HUES6 (cell line): ENCODE results near the gene RAB3GAP1.
"Not testable (repeated sequence)": the region's sequence is repeated elsewhere in the genome, so short reads cannot be mapped to it uniquely, and the experiment has no call there.

Experiments used
- H3K27ac ChIP-seq: 2 replicates; pipeline ENCODE4 v1.7.0; 2013; ENCODE audit warnings: low read depth, mild to moderate bottlenecking, low read length, inconsistent platforms
- H3K27me3 ChIP-seq: 2 replicates; pipeline ENCODE4 v1.6.1; 2013; ENCODE audit warnings: low read length; ENCODE audit not compliant: control insufficient read depth, insufficient read depth
- H3K36me3 ChIP-seq: 2 replicates; pipeline ENCODE4 v1.6.1; 2013; ENCODE audit warnings: low read length; ENCODE audit not compliant: control insufficient read depth, insufficient read depth
- H3K4me1 ChIP-seq: 2 replicates; pipeline ENCODE4 v1.6.1; 2013; ENCODE audit warnings: low read length; ENCODE audit not compliant: control insufficient read depth, insufficient read depth
- H3K4me3 ChIP-seq: 2 replicates; pipeline ENCODE4 v1.5.1; 2013; ENCODE audit warnings: low read depth, low read length
- H3K9ac ChIP-seq: one replicate; pipeline ENCODE4 v1.6.1; 2013; ENCODE audit warnings: mild to moderate bottlenecking, low read length
- H3K9me3 ChIP-seq: 2 replicates; pipeline ENCODE4 v1.6.1; 2013; ENCODE audit warnings: low read depth, low read length; ENCODE audit not compliant: control insufficient read depth, insufficient read depth

Gene RAB3GAP1

GRCh38 chr2:135091681-135092080, 39.6 kb downstream of the RAB3GAP1 start:
- Histone ChIP-seq H3K4me1 (no peaks in the 10 kb centered on the region), H3K27ac (no peak overlapping the region), H3K4me3 (no peak overlapping the region), H3K27me3 (no peaks in the 10 kb centered on the region), H3K9me3 (peaks cover 3% of the 10 kb centered on the region; the same call in 1 of the 2 replicates), H3K9ac (no peak overlapping the region), H3K36me3 (peaks cover 12% of the 10 kb centered on the region)

- peaks cover 14% of the 10 kb centered on the region for H3K36me3 ChIP-seq
- no peak overlapping the region for H3K27ac ChIP-seq
- H3K4me1 ChIP-seq, result no peaks in the 10 kb centered on the region
- H3K9ac ChIP-seq, result no peak overlapping the region
- H3K27me3 ChIP-seq, result no peaks in the 10 kb centered on the region
- no peaks in the 10 kb centered on the region; the same call in 1 of the 2 replicates for H3K9me3 ChIP-seq
- no peak overlapping the region for H3K4me3 ChIP-seq
Measured at GRCh38 chr2:135093193-135093592, 41.1 kb downstream of the RAB3GAP1 start.

- Histone ChIP-seq H3K36me3 (peaks cover 14% of the 10 kb centered on the region), H3K4me3 (no peak overlapping the region), H3K9me3 (no peaks in the 10 kb centered on the region; the same call in 1 of the 2 replicates), H3K9ac (no peak overlapping the region), H3K27me3 (no peaks in the 10 kb centered on the region), H3K27ac (no peak overlapping the region), H3K4me1 (no peaks in the 10 kb centered on the region)
Measured at GRCh38 chr2:135093670-135094330, 41.7 kb downstream of the RAB3GAP1 start.

GRCh38 chr2:135094508-135094907, 42.4 kb downstream of the RAB3GAP1 start:
- Histone ChIP-seq H3K36me3 (peaks cover 14% of the 10 kb centered on the region), H3K4me1 (no peaks in the 10 kb centered on the region), H3K27ac (no peak overlapping the region), H3K9ac (no peak overlapping the region), H3K4me3 (no peak overlapping the region), H3K27me3 (no peaks in the 10 kb centered on the region), H3K9me3 (no peaks in the 10 kb centered on the region)

- H3K27me3 ChIP-seq, result no peaks in the 10 kb centered on the region
- no peak overlapping the region for H3K4me3 ChIP-seq
- H3K9ac ChIP-seq, result no peak overlapping the region
- no peaks in the 10 kb centered on the region for H3K9me3 ChIP-seq
- H3K27ac ChIP-seq, result no peak overlapping the region
- peaks cover 14% of the 10 kb centered on the region for H3K36me3 ChIP-seq
- H3K4me1 ChIP-seq, result no peaks in the 10 kb centered on the region
Measured at GRCh38 chr2:135095591-135095990, 43.5 kb downstream of the RAB3GAP1 start.

- Histone ChIP-seq H3K4me3 (no peak overlapping the region), H3K27ac (no peak overlapping the region), H3K9me3 (no peaks in the 10 kb centered on the region), H3K4me1 (no peaks in the 10 kb centered on the region), H3K36me3 (peaks cover 14% of the 10 kb centered on the region), H3K27me3 (no peaks in the 10 kb centered on the region), H3K9ac (no peak overlapping the region)
Measured at GRCh38 chr2:135096665-135097446, 44.8 kb downstream of the RAB3GAP1 start.

- peaks cover 18% of the 10 kb centered on the region for H3K36me3 ChIP-seq
Measured at GRCh38 chr2:135097532-135098231, 45.6 kb downstream of the RAB3GAP1 start.

GRCh38 chr2:135099802-135100483, 47.9 kb downstream of the RAB3GAP1 start:
- H3K9me3 ChIP-seq, result peaks cover 11% of the 10 kb centered on the region
- H3K36me3 ChIP-seq, result peaks cover 24% of the 10 kb centered on the region
- H3K4me1 ChIP-seq, result no peaks in the 10 kb centered on the region
- H3K4me3 ChIP-seq, result no peak overlapping the region
- H3K9ac ChIP-seq, result no peak overlapping the region
- H3K27ac ChIP-seq, result no peak overlapping the region
- no peaks in the 10 kb centered on the region for H3K27me3 ChIP-seq

More at GRCh38 chr2:135097532-135098231, 45.6 kb downstream of the RAB3GAP1 start:
- no peaks in the 10 kb centered on the region for H3K9me3 ChIP-seq
- no peaks in the 10 kb centered on the region for H3K27me3 ChIP-seq
- no peak overlapping the region for H3K4me3 ChIP-seq
- no peak overlapping the region for H3K9ac ChIP-seq
- no peaks in the 10 kb centered on the region for H3K4me1 ChIP-seq
- H3K27ac ChIP-seq, result no peak overlapping the region

GRCh38 chr2:135103843-135104242, 51.8 kb downstream of the RAB3GAP1 start:
- Histone ChIP-seq H3K36me3 (peaks cover 16% of the 10 kb centered on the region), H3K9me3 (peaks cover 11% of the 10 kb centered on the region), H3K4me1 (no peaks in the 10 kb centered on the region), H3K27ac (no peak overlapping the region), H3K9ac (no peak overlapping the region), H3K27me3 (no peaks in the 10 kb centered on the region), H3K4me3 (no peak overlapping the region)

- H3K36me3 ChIP-seq, result peaks cover 16% of the 10 kb centered on the region
- not testable (repeated sequence) for H3K9ac ChIP-seq, H3K4me3 ChIP-seq, H3K4me1 ChIP-seq, H3K27ac ChIP-seq, H3K27me3 ChIP-seq
- peaks cover 11% of the 10 kb centered on the region for H3K9me3 ChIP-seq
Measured at GRCh38 chr2:135105513-135106316, 53.6 kb downstream of the RAB3GAP1 start.
